NCI-H524 (cell line): ENCODE results near the gene UBN2.

Experiments used
- DNase-seq, 2 experiments: peaks; one replicate each; lab custom pipeline; 2025; lab: John Stamatoyannopoulos, UW

The UBN2 gene

DNA sequence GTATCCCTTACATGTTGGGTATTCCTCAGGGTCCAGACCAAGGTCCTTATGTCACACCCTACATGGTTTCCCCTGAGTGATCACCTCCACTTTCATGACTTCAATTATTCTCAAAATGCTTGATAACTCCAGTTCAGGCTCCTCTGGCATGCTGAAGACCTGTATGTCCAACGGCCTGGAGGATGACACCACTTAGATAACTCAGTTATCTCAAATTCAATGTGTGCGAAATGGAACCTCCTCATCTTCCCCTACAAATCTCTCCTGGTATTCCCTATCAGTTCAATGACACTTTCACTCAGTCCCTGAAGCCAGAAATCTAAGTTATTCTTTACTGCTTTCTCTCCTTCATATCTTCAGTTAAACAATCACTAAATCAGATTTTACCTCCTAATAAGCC is 120.0 kb downstream of the UBN2 start:
- no peak for DNase-seq

- no peak for DNase-seq
Observed at GRCh38 chr7:139354729-139355128, 123.7 kb downstream of the UBN2 start.

DNA sequence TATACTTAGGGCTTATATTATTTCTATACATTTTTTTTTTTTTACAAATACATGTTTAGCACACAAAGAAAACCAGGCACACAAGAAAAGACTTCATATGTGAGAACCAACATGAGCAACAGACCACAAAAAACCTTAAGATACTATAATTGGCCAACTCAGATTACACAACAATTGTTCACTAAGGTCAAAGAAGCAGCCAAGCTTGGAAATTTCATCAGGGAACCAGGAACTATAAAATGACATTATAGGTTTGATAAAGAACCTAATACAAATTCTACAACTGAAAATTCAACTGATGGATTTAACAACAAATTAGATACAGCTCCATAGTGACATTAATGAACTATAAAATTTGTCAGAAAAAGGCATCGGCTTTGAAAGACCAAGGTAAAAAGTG is 124.3 kb downstream of the UBN2 start:
- DNase-seq, result no peak
